Measurements from ENCODE around the gene TMEM178B.

TMEM178B gene

DNA sequence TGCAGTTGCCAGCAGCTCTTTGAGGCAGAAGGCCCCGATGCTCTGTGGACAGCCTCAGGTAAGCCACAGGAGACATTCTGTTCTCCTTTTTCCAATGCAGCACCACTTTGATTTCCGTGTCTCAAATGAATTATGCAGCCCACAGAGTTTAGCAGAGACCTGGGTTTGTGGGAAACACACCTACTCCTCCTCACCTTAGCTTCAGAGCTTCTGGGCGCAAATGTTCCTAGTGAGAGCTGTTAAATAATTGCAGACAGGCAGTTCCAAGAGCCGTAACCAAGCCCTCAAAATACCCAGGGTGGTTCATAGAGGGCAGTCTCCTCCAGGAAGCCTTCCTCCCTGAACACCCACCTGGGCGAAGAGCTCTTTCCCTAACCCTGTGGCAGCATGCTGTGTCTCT, 408.1 kb downstream of the TMEM178B start:
- DNase-seq = no peak

DNA sequence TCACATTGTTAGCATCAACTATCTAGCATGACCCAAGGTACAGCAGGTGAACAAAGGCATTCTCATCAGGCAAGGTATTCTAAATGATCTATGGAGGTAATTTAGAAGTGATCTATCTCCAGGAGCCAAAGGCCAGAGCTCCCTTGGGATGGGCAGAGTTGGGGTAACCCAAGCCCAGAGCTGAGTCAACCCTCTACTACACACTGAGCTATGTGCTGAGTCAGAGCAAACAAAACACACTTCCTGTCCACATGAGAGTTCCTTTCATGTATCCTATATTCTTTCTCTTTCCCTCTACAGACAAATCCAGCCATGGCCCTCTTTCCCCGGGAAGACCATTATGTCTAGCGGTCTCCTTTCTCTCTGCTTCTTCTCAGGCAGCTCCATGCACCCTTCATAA, 409.2 kb downstream of the TMEM178B start:
- no peak for DNase-seq

DNA sequence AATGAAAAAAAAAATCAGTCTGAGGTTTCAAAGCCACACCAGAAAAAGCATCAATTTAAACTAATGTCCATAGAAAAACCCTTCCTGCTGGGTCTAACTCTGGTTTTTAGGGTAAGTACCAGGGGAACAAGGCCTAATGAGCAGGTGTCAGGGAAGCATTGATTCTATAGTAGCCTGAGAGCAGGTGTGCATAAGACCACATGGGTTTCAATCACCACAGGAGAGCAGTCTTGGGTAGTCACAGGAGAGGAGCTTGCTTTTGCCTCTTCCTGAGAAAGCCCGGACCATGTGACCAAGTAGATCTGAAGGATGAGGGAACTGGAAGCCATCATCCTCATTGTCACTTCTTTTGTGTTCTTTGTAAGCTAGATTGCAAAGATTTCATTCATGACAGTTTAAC, 411.0 kb downstream of the TMEM178B start:
- no peak for DNase-seq

DNA sequence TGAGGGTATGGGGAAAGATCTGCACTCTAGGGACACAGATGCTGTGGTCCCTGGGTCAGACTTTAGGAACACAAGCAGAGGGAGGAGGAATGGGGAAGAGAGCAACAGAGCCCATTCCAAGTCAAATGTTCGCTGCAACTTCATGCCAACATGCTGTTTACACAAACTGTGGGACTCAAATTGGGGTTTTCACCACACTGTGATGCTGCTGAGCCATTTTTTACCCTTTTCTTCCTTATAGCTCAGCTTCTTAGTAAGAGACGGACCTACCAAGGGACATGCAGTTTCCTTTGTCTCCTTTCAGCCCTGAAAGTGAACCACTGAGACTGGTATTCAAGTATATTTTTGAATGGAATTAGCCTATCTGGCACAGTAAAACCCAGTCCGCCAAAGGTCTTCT, 413.1 kb downstream of the TMEM178B start:
- DNase-seq = no peak

DNA sequence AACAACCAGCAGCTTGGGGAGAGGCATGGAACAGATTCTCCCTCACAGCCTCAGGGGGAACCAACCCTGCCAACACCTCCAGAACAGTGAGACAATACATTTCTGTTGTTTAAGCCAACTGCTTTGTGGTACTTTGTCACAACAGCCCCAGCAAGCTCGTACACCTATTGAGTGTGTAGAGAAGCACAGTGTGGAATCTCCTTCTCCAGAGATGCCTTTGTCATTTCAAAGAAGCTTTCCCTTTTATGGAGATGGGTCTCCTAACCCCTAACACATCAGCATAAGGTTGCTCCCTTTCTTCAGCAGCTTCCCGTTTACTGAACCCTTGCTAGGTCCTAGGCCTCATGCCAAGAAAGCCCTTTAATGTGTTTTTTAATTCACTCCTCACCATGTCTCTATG, 416.6 kb downstream of the TMEM178B start:
- DNase-seq = no peak

DNA sequence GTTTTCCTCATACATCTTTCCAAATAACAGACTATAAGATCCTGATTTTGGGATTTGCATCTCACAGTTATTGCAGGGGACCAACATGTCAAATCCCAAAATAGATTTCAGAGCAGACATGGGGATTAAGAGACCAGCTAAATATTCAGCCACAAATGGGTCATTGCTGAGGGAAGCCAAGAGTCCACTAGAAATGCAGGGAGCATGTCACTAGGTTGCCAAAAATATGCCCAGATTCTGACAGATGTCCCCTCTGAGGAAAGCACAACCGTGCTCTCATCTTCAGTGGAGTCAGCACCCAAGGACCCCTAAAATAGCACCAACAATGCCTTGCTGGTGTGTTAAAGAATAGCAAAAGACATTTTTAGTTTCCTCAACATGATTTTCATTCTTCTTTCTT, 421.2 kb downstream of the TMEM178B start:
- DNase-seq = no peak

DNA sequence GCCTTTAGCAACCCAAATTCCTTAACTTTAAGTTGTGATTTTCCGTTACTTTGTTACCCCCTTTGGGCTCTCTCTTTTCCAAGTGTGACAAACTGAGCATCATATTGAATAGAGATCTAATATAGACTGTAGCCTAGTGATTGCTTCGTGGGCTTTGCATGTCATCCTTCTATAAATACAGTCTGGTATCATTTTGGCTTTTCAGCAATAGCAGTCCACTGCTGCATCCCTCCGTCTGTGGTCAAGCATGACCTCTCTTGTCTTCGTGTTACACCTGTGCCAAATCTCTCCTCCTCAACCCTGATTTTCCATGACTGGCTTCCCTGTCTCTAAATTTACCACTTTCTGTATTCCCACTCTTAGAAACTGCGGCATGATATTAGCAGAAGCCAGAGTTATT, 423.5 kb downstream of the TMEM178B start:
- DNase-seq = no peak

DNA sequence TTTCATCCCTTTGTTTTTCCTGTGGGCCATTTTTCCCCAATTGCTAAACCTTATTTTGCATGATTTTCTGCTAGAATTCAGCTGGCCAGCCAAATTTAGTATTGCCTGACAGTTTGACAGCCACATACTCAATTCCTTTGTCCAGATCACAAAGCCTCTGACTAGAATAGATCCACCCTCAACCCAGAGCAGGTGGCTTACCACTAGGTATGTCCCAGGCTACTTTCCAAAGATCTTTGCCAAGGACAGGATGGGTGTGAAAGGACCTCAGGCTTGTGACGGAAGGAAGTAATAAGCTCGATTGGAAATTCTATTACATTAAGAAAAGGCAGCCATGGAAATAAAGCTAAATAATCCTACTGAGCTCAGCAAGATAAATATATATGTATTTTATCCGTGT, 426.7 kb downstream of the TMEM178B start:
- DNase-seq = no peak

DNA sequence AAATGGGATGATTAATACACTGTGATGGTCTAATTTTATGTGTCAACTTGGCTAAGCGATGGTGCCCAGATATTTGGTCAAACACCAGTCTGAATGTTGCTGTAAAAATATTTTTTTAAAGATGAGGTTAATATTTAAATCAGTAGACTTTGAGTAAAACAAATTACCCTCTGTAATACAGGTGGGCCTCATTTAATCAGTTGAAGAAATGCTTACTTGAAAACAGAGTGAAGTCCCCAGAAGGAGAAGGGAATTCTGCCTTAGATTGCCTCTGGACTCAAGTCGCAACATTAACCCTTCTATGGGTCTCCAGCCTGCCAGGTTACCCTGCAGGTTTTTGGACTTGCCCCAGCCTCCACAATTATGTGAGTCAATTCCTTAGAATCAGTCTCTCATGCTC, 427.6 kb downstream of the TMEM178B start:
- no peak for DNase-seq

DNA sequence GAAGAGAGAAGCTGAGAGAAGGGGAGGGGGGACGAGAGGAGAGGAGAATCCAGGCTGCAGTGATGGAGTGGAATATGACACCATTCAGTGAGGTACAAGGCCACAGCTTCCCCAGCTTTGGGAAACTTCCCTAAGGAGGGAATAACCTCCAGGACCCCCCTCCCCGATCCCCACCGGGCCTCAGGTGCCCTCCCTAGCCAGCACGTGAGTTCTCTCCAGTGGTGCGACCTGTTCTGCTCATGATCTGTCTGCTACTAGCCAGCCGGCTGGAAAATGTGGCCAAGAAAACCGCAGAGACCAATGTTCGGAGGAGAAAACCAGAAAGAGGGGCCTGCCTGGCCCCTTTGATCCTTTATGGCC, 437.4 kb downstream of the TMEM178B start:
- no peak for DNase-seq

DNA sequence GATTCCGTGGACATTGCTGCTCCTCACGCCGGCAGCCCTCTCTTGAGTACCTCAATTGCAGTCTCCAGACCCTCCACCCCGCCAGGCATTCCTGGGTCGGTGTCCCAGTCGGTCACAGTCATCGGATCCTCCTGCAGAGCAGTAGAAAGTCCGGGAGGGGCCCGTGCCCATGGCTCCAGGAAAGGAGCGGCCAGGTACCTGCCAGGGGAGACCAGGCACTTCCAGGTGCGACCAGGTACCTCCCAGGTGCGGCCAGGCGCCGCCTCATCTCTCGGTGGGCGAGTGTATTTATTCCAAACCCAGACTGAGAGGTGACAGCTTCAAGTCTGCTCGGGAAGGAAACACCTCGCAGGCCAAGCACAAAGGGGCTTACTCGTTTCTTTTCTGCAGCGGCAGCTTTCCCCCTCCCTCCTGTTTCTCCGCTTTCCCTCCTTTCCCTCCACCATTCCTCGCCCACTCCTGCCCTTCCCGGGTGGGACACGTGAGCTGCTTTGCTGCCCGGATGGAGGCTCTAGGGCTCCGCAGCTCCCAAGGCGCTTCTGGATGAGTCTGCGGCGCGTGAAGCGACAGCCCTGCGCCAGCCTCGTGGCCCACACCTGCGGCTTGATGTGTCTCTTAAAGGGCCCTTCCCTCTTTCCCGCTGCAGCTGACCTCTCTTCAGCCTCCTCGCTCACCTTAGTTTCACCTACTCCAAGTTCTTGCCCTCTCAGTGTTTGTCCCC, 438.0 kb downstream of the TMEM178B start:
- no peak for DNase-seq

DNA sequence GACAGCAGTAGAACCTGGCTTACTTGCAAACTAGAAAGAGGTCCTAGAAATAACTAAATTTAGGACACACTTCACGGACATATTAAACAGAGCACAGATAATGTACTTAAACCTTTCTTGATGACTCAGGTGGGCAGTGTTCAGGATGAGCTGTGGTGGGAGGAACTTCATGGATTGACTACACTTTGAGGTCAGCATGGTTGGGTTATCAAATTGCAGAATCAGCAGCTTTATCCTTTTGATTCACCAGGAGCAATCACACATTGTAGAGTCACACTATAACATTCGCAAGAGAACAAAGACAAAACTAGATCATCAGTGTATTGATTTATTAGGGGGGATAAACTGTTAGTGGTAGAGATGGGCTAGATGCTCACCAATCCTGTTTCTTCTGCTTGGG, 438.7 kb downstream of the TMEM178B start:
- no peak for DNase-seq

DNA sequence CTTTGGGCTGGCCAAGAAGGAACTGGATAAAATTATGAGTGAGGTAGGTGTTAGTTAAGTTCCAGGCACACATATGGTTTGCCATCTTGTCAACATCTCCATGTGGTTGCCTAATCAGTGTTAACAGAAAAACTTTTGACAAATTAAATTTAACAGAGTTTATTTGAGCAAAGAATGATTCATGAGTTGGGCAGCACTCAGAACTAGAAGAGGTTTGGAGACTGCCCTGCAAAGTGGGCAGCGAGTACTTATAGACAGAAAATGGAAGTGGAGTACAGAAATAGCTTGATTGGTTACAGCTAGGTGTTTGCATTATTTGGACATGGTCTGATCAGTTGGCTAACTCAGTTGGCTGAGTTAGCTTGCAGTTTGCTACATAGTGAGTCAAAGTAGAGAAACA, 439.9 kb downstream of the TMEM178B start:
- DNase-seq = no peak

DNA sequence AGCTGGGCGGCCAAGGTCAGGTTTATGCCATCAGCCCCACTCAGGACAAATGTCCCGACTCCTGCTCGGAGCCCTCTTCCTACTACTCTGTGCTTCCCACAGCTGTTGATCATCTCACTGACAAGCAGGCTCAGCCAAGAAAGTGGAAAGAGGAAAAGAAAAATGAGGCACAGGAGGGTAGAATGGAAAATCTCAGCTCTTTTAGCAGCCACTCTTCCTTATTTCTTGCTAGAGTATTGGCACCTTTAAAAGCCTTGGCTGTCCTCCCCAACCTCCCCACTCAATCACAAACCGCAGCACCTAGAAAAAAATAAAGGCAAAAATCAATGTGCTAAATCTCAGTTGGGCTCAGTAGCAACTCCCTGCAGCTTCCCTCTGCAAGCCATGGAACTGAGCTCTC, 442.1 kb downstream of the TMEM178B start:
- DNase-seq = no peak

DNA sequence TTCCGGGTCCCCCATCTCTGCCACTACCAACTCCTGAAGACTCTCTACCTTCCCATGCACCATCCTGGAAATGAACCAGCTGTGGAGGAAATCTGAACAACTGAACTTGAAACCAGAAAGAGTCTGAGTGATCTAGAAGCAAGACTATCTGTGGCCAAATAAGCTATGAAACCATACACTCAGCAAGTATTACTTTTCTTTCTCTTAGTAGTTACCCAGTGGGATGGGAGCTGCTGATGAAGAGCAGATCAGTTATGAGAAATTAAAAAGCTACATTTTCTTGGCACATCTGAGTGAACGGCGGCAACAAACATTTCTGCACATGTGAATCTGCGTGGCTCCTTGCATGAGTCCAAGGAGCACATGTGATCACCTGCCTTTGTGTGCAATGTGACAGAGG, 445.8 kb downstream of the TMEM178B start:
- DNase-seq = no peak

DNA sequence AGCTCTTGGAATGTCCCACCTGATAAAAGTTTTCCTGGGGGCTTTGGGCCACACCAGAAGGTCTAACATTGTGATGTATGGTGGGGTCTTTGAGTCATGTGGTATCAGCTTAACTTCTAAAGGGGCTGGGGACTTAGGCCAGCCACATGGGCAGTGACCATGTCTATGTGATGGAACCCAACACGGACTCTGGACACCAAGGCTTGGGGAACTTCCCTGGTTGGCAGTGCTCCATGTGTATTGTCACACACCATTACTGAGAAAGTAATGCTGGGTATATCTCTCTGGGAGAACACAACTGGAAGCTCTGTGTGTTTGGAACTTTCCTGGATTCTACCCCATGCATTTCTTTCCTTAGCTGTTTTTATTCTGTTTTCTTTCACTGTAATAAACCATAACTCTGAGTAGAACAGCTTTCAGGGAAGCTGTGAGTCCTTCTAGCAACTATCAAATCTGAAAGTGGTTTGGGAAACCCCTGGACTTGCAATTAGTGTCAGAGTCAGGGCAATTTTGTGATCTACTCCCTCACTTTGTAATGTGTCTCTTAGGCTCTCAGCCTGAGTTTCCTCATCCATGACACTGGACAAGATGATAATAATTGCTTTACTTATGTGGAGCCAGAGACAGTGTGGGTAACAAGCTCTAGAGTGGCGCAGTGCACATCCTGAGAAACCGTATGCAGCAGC, 448.9 kb downstream of the TMEM178B start:
- no peak for DNase-seq

DNA sequence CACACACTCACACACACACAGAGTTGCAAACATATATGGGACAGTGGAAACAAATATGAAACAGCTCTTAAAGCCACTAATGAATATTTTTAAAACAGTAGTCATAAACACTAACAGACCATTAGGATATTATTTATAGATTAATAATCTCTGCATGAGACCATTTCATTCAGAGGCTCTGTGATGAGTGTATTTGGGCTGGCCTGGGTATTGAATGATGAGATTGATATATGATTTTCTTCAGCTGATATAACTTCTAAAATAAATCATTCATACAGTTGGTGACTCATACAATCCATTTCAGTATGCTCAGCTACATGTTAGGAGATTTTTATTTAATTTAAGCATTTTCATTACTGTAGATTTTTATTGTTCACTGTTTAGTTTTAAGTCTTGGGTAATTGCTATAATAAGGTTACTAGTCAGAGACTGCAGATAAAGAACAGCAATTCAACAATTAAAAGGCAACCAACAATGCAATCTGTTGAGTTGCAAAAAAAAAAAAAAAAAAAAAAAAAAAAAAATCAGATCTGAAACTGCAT, 452.2 kb downstream of the TMEM178B start:
- no peak for DNase-seq

DNA sequence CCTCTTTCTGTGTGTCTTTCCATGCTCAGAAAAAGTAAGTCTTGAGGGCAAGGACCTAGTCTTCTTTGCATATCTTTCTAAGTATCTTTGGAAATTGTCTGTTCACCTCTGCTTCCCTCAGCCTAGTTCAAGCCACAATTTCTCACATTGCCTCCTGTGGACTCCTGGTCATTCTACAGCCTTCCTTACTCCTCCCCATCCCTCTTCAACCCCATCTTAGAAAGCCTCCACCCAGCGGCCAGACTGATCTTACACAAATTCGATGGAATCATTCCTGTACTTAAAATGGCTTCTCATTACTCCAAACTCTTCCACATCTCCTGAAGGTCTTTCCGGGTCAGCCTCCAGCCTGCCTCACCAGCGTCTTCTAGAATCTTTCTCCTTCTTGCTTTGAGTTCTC, 453.2 kb downstream of the TMEM178B start:
- DNase-seq = no peak

DNA sequence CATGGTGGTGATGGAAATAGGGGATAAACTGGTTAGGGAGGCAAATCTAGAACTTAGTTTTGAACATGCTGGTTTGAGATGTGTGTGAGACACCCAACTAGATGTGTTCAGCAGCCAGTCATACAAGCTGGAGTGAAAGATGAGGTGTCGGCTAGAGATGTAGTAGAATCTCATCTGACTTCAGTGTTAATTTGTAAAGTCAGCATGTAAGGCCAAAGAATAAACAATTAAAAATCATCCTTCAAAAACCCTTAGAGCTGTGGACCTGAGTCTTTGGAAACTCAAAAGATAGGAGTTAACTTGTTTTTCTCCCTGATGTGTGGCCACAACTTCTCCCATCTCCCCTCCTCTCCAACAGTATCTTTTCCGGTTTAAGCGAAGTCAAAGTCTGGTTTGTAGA, 454.5 kb downstream of the TMEM178B start:
- no peak for DNase-seq
